ENCODE data around the gene STK33.

GRCh38 chr11:8352103-8352875 is 241.7 kb downstream of the STK33 start:
- TF ChIP-seq POLR2AphosphoS5 (IDR thresholded peaks at IDR 0.05; ENCODE audit: low read depth, low read length), result no peak
- TF ChIP-seq EZH2phosphoT487 (IDR thresholded peaks at IDR 0.05; ENCODE audit: borderline replicate concordance, low read depth), result no peak
- no peak for TF ChIP-seq NFIC (IDR thresholded peaks at IDR 0.05; ENCODE audit: borderline replicate concordance)
- no peak for TF ChIP-seq EP300 (IDR thresholded peaks at IDR 0.05; ENCODE audit: borderline replicate concordance in 1 of 2, low read depth in 1 of 2, low read length in 1 of 2)
- TF ChIP-seq CTCF (IDR thresholded peaks at IDR 0.05), result no peak
- no peak for TF ChIP-seq TAF1 (IDR thresholded peaks at IDR 0.05; ENCODE audit: borderline replicate concordance, low read depth, low read length)
- peak; percentile 90 for TF ChIP-seq REST (IDR thresholded peaks at IDR 0.05; ENCODE audit: low read depth, low read length)
- no peak for TF ChIP-seq JUND (IDR thresholded peaks at IDR 0.05)
- no peak for TF ChIP-seq FOXM1 (IDR thresholded peaks at IDR 0.05; ENCODE audit: low read depth)
- no peak for TF ChIP-seq RXRA (IDR thresholded peaks at IDR 0.05; ENCODE audit: borderline replicate concordance, low read depth)
- TF ChIP-seq FOXJ3 (CRISPR knock-in tag; IDR thresholded peaks at IDR 0.05), result no peak
- TF ChIP-seq, protein P1, sequence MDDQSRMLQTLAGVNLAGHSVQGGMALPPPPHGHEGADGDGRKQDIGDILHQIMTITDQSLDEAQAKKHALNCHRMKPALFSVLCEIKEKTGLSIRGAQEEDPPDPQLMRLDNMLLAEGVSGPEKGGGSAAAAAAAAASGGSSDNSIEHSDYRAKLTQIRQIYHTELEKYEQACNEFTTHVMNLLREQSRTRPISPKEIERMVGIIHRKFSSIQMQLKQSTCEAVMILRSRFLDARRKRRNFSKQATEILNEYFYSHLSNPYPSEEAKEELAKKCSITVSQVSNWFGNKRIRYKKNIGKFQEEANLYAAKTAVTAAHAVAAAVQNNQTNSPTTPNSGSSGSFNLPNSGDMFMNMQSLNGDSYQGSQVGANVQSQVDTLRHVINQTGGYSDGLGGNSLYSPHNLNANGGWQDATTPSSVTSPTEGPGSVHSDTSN (IDR thresholded peaks at IDR 0.05), result no peak
- no peak for TF ChIP-seq MAX (IDR thresholded peaks at IDR 0.05; ENCODE audit: low read depth)
